ENCODE results near the gene CD163L1.
"Not testable (repeated sequence)": the region's sequence is repeated elsewhere in the genome, so short reads cannot be mapped to it uniquely, and the experiment has no call there.

The CD163L1 gene

GRCh38 chr12:7403466-7403865 lies 40.5 kb downstream of the CD163L1 start:
- no peak for DNase-seq

- DNase-seq = no peak
These were observed 44.9 kb downstream of the CD163L1 start for GRCh38 chr12:7399089-7399488.

- DNase-seq = no peak
These were observed 47.5 kb downstream of the CD163L1 start for GRCh38 chr12:7396418-7396817.

GRCh38 chr12:7395950-7396349 lies 48.0 kb downstream of the CD163L1 start:
- no peak for DNase-seq

GRCh38 chr12:7387289-7387688 lies 56.7 kb downstream of the CD163L1 start:
- no peak for DNase-seq

- DNase-seq = no peak
These were observed 60.8 kb downstream of the CD163L1 start for GRCh38 chr12:7383157-7383556.

- DNase-seq = no peak
These were observed 67.8 kb downstream of the CD163L1 start for GRCh38 chr12:7376196-7376595.

GRCh38 chr12:7375145-7375543 lies 68.8 kb downstream of the CD163L1 start:
- no peak for DNase-seq

GRCh38 chr12:7374423-7375144 lies 69.4 kb downstream of the CD163L1 start:
- DNase-seq = no peak

GRCh38 chr12:7373226-7373625 lies 70.7 kb downstream of the CD163L1 start:
- DNase-seq = no peak

GRCh38 chr12:7369274-7369729 lies 74.7 kb downstream of the CD163L1 start:
- peak; percentile 56 for DNase-seq

GRCh38 chr12:7362734-7363133 lies 81.2 kb downstream of the CD163L1 start:
- DNase-seq = no peak

GRCh38 chr12:7361265-7361664 lies 82.7 kb downstream of the CD163L1 start:
- no peak for DNase-seq

GRCh38 chr12:7354529-7354928 lies 89.4 kb downstream of the CD163L1 start:
- no peak for DNase-seq

- no peak for DNase-seq
These were observed 91.3 kb downstream of the CD163L1 start for GRCh38 chr12:7352661-7353060.

GRCh38 chr12:7351177-7351576 lies 92.8 kb downstream of the CD163L1 start:
- no peak for DNase-seq

- DNase-seq = no peak
These were observed 94.5 kb downstream of the CD163L1 start for GRCh38 chr12:7349418-7349817.

- no peak for DNase-seq
These were observed 97.3 kb downstream of the CD163L1 start for GRCh38 chr12:7346551-7347225.

GRCh38 chr12:7344833-7345606 lies 98.9 kb downstream of the CD163L1 start:
- no peak for DNase-seq

- DNase-seq = no peak
These were observed 104.3 kb downstream of the CD163L1 start for GRCh38 chr12:7339675-7340074.

GRCh38 chr12:7337790-7338189 lies 106.2 kb downstream of the CD163L1 start:
- not testable (repeated sequence) for DNase-seq

GRCh38 chr12:7327918-7328317 lies 116.0 kb downstream of the CD163L1 start:
- DNase-seq = no peak

- DNase-seq = no peak
These were observed 119.8 kb downstream of the CD163L1 start for GRCh38 chr12:7324176-7324575.

- no peak for DNase-seq
These were observed 121.4 kb downstream of the CD163L1 start for GRCh38 chr12:7322599-7322998.

Data from NCI-H774 (cell line).